Measurements from ENCODE around the gene LRRD1.
"Not testable (repeated sequence)": the region's sequence is repeated elsewhere in the genome, so short reads cannot be mapped to it uniquely, and the experiment has no call there.

LRRD1 gene

GRCh38 chr7:92178928-92179924 is at the start of gene LRRD1:
Gene LRRD1, minus strand, starts transcription at chr7:92179142. Its CDS starts 13,940 bp downstream, at chr7:92165202.
- peak; percentile 94 for DNase-seq

DNA sequence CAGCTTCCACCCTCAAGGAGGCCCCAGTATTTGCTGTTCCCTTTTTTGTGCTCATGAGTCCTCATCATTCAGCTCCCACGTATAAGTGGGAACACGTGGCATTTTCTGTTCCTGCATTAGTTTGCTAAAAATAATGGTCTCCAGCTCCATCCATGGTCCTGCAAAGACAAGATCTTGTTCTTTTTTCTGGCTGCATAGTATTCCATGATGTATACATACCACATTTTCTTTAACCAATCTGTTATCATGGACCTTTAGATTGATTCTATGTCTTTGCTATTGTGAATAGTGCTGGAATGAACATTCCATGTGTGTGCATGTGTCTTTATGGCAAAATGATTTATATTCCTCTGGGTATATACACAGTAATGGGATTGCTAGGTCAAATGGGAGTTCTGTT is 49.8 kb upstream of the LRRD1 start:
- no peak for DNase-seq

DNA sequence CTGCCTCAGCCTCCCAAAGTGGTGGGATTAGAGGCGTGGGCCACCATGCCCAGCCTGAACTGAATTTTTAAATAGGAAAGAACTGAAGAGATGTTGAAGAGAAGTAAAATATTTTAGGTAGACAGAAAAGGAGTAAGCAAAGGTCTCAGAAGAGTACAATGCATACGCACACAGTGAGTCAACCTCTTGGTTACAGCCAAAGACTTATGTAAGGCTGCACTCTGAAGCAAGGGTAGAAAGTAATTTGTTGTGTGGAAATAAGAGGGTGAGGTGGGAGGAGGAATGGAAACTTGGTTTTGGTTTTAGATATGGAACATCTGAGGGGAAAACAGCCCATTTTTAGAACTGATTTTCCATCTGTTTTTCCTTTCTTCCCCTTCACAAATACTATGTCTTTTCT is 49.2 kb upstream of the LRRD1 start:
- DNase-seq, result no peak

GRCh38 chr7:92226981-92227380 is 48.0 kb upstream of the LRRD1 start:
- no peak for DNase-seq

- DNase-seq, result no peak
Observed at GRCh38 chr7:92221766-92222165, 42.8 kb upstream of the LRRD1 start.

- no peak for DNase-seq
Observed at GRCh38 chr7:92206672-92207071, 27.7 kb upstream of the LRRD1 start.

DNA sequence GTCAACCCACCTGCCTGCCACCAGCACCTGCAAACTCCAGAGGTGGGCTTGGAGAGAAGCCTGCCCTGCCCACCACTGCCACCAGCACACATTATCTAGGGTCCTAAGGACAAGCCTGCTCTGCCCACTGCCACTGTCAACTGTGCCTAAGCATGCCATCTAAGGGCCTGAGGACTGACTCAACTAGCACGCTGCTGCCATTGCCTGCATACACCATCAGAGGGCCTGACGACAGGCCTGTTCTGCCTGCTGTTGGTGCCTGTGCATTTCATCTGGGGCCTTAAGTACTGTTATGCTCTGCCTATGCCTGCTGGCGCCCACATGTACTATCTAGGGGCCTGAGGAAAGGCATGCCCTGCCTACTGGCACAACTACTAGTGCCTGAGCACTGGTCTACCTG is 27.0 kb upstream of the LRRD1 start:
- DNase-seq, result no peak

DNA sequence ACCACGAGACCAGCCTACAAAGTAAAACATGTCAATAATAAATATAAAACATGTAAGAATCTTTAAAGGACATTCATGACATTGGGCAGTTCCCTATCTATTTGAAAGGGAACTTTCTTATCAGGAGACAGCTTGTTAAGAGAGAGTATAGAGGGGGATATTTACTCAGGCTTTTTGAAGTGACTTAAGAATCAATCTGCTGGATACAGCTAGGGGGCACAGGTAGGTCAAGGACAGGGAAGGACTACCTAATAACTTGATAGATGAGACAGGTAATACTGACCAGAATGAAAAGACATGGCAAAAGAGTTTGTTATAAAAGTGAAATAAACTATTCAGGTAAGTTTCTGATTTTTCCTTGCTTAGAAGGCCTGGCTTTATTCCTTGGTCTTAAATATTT is 21.8 kb upstream of the LRRD1 start:
- DNase-seq, result no peak

DNA sequence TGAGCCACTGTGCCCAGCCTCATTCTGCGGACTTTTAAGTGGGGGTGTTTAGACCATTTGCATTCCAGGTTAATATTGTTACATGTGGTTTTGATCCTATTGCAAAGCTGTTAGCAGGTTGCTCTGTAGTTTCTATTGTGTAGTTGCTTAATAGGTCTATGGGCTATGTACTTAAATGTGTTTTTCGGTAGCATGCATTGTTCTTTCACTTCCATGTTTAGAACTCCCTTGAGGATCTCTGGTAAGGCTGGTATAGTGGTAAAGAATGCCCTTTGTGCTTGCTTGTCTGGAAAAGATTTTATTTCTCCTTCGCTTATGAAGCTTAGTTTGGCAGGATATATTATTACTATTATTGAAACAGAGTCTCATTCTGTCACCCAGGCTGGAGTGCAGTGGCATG is 13.4 kb upstream of the LRRD1 start:
- DNase-seq, result no peak

GRCh38 chr7:92189246-92189645 is 10.3 kb upstream of the LRRD1 start:
- not testable (repeated sequence) for DNase-seq

DNA sequence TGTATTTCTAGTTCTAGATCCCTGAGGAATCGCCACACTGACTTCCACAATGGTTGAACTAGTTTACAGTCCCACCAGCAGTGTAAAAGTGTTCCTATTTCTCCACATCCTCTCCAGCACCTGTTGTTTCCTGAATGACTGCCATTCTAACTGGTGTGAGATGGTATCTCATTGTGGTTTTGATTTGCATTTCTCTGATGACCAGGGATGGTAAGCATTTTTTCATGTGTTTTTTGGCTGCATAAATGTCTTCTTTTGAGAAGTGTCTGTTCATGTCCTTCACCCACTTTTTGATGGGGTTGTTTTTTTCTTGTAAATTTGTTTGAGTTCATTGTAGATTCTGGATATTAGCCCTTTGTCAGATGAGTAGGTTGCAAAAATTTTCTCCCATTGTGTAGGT is 5.4 kb upstream of the LRRD1 start:
- not testable (repeated sequence) for DNase-seq

GRCh38 chr7:92177362-92177761 is 1.6 kb downstream of the LRRD1 start:
- no peak for DNase-seq

DNA sequence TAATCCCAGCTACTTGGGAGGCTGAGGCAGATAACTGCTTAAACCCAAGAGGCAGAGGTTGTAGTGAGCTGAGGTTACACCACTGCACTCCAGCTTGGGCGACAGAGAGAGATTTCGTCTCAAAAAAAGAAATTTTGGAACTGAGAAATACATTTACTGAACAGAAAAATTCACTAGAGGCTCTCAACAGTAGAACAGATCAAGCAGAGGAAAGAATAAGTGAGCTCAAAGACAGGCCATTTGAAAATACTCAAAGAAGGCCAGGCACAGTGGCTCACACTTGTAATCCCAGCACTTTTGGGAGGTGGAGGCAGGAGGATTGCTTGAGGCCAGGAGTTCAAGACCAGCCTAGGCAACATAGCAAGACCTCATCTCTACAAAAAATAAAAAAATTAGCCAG is 9.4 kb downstream of the LRRD1 start:
- DNase-seq, result not testable (repeated sequence)

DNA sequence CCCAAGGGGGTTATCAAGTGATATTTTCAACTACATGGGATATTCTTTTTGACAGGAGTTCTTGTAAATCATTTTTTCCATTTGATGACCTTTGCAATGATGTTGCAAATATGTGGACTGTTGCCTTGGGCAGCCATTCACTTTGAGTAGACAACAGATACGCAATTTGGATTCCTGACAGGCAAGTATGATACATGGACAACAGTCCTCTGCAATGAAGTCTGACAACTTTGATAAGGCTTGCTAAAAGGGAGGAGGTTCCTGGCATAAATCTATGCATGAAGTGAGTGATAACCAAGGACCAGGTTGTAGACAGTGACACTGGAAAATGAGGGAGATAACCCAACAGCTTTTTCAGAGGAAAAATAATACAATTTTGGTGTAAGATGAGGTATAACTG is 17.7 kb downstream of the LRRD1 start:
- no peak for DNase-seq

DNA sequence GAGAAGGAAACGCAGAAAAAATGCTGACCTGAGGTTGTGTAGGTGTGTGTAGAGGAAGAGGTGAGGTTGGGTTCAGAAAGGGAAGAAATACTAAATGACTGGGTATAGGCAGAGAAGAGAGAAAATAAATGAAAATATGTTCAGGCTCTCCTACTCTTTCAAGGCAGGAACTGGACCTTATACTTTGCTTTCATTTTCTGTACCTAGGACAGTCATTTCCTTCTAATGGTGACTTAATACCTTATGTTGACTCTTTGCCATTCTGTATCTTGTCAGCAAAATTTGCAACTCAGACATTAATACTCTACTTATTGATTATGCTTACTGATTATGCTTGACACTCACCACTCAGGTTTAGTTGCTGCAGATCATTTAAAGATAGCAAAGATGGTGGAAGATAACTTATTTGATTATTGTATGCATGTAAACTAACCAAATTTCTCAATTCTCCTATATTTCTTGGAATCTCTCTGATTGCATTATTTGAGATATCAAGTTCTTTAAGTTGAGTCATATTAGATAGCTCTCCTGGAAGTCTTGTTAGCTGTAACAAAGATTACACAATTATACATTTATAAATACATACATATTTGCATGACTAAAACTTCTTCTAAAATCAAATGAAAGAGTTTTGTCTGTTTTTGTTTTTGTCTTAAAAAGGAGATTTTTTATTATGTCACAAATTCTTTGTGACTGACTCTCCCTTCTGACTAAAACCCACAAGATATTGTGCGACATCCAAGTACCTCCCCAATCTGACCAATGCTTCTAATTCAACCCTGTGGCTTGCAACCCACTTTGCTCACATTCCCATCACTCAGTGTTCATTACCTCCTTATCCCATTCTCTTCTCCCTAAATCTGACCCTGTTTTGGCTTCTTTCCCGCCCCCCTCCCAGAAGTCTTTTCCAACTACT is 20.0 kb downstream of the LRRD1 start:
- no peak for DNase-seq

- no peak for DNase-seq
Observed at GRCh38 chr7:92156990-92157389, 22.0 kb downstream of the LRRD1 start.

DNA sequence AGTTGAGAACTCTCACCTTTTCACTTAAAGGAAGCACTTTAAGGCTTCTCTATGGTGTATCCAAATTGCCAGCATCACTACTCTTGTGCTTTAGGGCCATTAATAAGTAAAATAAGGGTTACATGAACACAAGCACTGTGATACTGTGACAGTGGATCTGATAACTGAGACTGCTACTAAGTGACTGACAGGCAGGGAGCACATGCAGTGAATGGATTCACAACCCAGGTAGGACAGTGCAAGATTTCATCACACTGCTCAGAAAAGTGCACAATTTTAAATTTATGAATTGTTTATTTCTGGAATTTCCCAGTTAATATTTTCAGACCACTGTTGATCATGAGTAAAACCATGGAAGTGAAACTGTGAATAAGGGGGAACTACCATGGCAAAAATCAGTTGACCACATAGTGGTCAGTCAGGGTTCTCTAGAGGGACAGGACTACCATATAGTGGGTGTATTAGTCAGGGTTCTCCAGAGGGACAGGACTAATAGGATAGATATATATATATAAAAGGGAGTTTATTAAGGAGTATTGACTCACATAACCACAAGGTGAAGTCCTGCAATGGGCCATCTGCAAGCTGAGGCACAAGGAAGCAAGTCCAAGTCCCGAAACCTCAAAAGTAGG is 23.7 kb downstream of the LRRD1 start:
- no peak for DNase-seq

DNA sequence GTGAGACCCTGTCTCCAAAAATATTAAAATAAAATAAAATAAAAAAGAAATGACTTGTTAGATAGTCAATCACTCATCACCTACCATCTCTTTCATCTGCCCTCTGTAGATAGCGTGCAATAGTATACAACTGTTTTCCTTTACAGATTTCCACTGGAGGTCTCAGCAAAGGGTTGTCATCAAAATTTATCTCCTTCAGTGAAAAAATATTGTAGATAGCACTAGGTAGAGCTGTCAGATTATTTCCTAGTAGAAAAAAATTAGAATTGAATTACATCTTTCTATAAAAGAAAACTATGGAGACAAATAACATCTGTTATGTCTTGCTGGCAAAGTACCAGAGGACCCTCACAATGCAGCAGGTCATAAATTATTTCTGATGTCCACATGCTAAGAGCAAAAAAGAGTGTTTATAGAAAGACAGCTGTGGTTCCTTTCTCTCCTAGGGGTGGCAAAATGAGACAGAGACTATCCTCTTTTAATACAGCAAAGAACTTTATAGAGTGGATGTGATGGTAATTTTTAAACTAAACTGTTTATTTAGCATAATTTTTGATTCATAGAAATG is 28.4 kb downstream of the LRRD1 start:
- no peak for DNase-seq

GRCh38 chr7:92149736-92150239 is 29.2 kb downstream of the LRRD1 start:
- DNase-seq, result no peak

DNA sequence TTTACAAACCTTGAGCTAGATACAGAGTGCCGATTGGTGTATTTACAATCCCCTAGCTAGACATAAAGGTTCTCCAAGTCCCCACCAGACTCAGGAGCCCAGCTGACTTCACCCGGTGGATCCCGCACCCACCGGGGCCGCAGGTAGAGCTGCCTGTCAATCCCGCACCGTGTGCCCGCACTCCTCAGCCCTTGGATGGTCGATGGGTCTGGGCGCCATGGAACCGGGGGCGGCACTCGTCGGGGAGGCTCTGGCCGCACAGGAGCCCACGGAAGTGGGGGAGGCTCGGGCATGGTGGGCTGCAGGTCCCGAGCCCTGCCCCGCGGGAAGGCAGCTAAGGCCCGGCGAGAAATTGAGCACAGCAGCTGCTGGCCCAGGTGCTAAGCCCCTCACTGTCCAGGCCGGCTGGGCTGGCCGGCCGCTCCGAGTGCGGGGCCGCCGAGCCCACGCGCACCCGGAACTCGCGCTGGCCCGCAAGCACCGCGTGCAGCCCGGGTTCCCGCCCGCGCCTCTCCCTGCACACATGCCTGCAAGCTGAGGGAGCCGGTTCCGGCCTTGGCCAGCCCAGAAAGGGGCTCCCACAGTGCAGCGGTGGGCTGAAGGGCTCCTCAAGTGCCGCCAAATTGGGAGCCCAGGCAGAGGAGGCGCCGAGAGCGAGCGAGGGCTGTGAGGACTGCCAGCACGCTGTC is 35.6 kb downstream of the LRRD1 start:
- not testable (repeated sequence) for DNase-seq

DNA sequence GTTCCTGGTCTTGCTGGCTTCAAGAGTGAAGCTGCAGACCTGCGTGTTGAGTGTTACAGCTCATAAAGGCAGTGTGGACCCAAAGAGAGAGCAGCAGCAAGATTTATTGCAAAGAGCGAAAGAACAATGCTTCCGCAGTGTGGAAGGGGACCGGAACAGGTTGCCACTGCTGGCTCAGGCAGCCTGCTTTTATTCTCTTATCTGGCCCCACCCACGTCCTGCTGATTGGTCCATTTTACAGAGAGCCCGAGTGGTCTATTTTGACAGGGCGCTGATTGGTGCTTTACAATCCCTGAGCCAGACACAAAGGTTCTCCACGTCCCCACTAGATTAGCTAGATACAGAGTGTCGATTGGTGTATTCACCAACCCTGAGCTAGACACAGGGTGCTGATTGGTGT is 36.2 kb downstream of the LRRD1 start:
- DNase-seq, result not testable (repeated sequence)

DNA sequence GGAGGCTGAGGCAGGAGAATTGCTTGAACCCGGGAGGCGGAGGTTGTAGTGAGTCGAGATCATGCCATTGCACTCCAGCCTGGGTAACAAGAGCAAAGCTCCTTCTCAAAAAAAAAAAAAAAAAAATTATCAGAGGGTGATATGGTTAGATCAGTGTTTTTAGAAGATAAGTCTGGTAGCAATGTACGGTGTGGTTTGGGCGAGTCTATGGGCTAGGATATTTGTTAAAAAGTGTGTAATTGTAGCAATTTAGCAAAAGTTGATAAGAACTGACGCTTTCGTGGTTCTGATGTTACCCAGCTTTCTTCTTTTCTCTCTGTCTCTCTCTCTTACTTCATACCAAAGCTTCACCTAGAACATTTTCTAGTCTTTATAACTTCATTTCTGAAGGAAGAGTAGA is 37.8 kb downstream of the LRRD1 start:
- no peak for DNase-seq
